ENCODE measurements around the gene OR5AU1. TPM values are rescaled to one million over a fixed set of nuclear protein-coding genes. Genes with fewer than 3 reads are reported as not detected.

Gene OR5AU1
- total and polyA plus RNA-seq, 12 donors = not detected

- Histone ChIP-seq H3K36me3 (no peaks in the 10 kb centered on the region), H3K4me1 (no peaks in the 10 kb centered on the region), H3K9me3 (peaks cover 0 to 29% (median 8%) of the 10 kb centered on the region in 11 donors), H3K4me3 (no peak overlapping the region), H3K27me3 (peaks cover 0 to 3% (median 0%) of the 10 kb centered on the region in 7 donors), H3K27ac (no peak overlapping the region)
- no peak for ATAC-seq
- intact Hi-C loops (cut with DNase I) = no loop called here
- WGBS, 2 donors = 89 to 91% methylated on average over 1 of the region's 1 CpG
- no peak for DNase-seq
- TF ChIP-seq CTCF (IDR thresholded peaks at IDR 0.05) = no peak
These were observed 13.5 kb downstream of the OR5AU1 start for GRCh38 chr14:21142357-21142756.

GRCh38 chr14:21136024-21136423 is 19.8 kb downstream of the OR5AU1 start:
- WGBS, 2 donors = 10 to 12% methylated on average over 1 of the region's 1 CpG
- Histone ChIP-seq H3K4me3 (no peak overlapping the region), H3K36me3 (no peaks in the 10 kb centered on the region), H3K9me3 (peaks cover 0 to 2% (median 0%) of the 10 kb centered on the region in 11 donors), H3K27me3 (peaks cover 0 to 3% (median 0%) of the 10 kb centered on the region in 7 donors), H3K4me1 (no peaks in the 10 kb centered on the region), H3K27ac (no peak overlapping the region)
- DNase-seq = no peak
- intact Hi-C loops (cut with DNase I) = no loop called here
- TF ChIP-seq CTCF (IDR thresholded peaks at IDR 0.05) = peak; percentile 16 to 70 (median 61)
- no peak for ATAC-seq

GRCh38 chr14:21133901-21134300 is 22.0 kb downstream of the OR5AU1 start:
- intact Hi-C loops (cut with DNase I) = no loop called here
- no peak for ATAC-seq
- no peaks in the 10 kb centered on the region for H3K27me3 ChIP-seq
- H3K4me1 ChIP-seq = no peaks in the 10 kb centered on the region
- no peak for TF ChIP-seq CTCF (IDR thresholded peaks at IDR 0.05)
- H3K4me3 ChIP-seq = no peak overlapping the region
- H3K36me3 ChIP-seq = no peaks in the 10 kb centered on the region
- H3K27ac ChIP-seq = no peak overlapping the region
- peaks cover 0 to 7% (median 0%) of the 10 kb centered on the region in 11 donors for H3K9me3 ChIP-seq
- 44 to 45% methylated on average over 1 of the region's 1 CpG for WGBS, 2 donors
- no peak for DNase-seq

GRCh38 chr14:21123429-21123828 is 32.4 kb downstream of the OR5AU1 start:
- WGBS, 2 donors = 75 to 85% methylated on average over 1 of the region's 1 CpG
- Histone ChIP-seq H3K9me3 (peaks cover 0 to 6% (median 0%) of the 10 kb centered on the region in 11 donors), H3K27ac (no peak overlapping the region), H3K4me3 (no peak overlapping the region), H3K4me1 (no peaks in the 10 kb centered on the region), H3K27me3 (peaks cover 0 to 24% (median 6%) of the 10 kb centered on the region in 7 donors), H3K36me3 (no peaks in the 10 kb centered on the region)
- no peak for TF ChIP-seq CTCF (IDR thresholded peaks at IDR 0.05)
- DNase-seq (no peak), ATAC-seq (no peak)
- intact Hi-C loops (cut with DNase I) = no loop called here
